Endothelial cell (in vitro differentiated cells): ENCODE results near the gene UGP2. TPM values are rescaled to one million over a fixed set of nuclear protein-coding genes. Genes with fewer than 3 reads are reported as not detected.

Experiments used
- DNase-seq: peaks from one replicate; pipeline ENCODE4 v3.0.0; 2021; ENCODE audit warnings: low spot score
- H3K27ac Mint-ChIP-seq: one replicate; pipeline ENCODE4 v1.8.0; 2021; ENCODE audit warnings: mixed read lengths, inconsistent platforms; ENCODE audit not compliant: unreplicated experiment
- H3K27me3 Mint-ChIP-seq: one replicate; pipeline ENCODE4 v1.8.0; 2021; ENCODE audit warnings: mild to moderate bottlenecking, moderate library complexity, mixed read lengths, inconsistent platforms; ENCODE audit not compliant: unreplicated experiment
- H3K36me3 Mint-ChIP-seq: one replicate; pipeline ENCODE4 v1.8.0; 2021; ENCODE audit warnings: mild to moderate bottlenecking, low read depth, mixed read lengths, inconsistent platforms; ENCODE audit not compliant: unreplicated experiment
- H3K4me1 Mint-ChIP-seq: one replicate; pipeline ENCODE4 v1.8.0; 2021; ENCODE audit warnings: mild to moderate bottlenecking, mixed read lengths, inconsistent platforms; ENCODE audit not compliant: unreplicated experiment
- H3K4me3 Mint-ChIP-seq: one replicate; pipeline ENCODE4 v1.8.0; 2021; ENCODE audit warnings: mild to moderate bottlenecking, mixed read lengths, inconsistent platforms; ENCODE audit not compliant: unreplicated experiment
- H3K9me3 Mint-ChIP-seq: one replicate; pipeline ENCODE4 v1.8.0; 2021; ENCODE audit warnings: mixed read lengths, inconsistent platforms; ENCODE audit not compliant: unreplicated experiment
- total RNA-seq: library from RNA; stranded (reverse); fragmentation: NEBNext Ultra II Directional; extraction: Animal tissue kit (Norgen Biotek cat#: 25700); gene quantifications from one replicate; pipeline ENCODE4 v1.2.1, GENCODE V29; 2021; ENCODE audit not compliant: unreplicated experiment
- TF ChIP-seq, protein P1 (sequence below): fragments of 200-600 bp; sonication (generic); IDR thresholded peaks from one replicate; pipeline ENCODE4 v1.5.0; 2021; ENCODE audit warnings: antibody characterized with exemption; ENCODE audit not compliant: unreplicated experiment

The UGP2 gene
- total RNA-seq, 1 donor from 2014 or later = 88.3 TPM

DNA sequence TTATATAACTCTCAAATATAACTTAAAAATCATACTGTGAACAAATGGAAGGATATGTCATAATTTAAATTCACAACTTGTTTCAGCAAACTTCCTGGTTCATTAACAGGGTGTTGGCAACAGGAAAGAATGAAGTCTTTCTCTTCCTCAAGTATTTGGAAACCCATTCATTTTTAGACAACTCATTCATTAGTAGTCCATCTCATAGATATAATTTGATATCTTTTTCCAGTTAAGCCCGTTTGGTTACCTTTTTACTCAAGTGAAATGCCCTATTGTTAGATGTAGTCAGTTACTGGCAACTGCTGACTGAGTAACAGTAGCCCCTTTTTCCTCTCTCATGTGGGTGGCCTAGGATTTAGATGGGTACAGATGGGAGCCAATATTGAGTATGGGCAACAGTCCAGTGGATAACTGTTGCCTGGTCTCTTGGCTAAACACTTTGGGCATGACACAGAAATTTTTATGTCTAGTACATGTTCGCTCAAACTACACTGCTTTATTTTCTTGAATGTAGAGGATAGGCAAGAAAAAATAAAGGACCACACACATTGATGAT lies 4.6 kb upstream of the UGP2 start:
- TF ChIP-seq, protein P1, sequence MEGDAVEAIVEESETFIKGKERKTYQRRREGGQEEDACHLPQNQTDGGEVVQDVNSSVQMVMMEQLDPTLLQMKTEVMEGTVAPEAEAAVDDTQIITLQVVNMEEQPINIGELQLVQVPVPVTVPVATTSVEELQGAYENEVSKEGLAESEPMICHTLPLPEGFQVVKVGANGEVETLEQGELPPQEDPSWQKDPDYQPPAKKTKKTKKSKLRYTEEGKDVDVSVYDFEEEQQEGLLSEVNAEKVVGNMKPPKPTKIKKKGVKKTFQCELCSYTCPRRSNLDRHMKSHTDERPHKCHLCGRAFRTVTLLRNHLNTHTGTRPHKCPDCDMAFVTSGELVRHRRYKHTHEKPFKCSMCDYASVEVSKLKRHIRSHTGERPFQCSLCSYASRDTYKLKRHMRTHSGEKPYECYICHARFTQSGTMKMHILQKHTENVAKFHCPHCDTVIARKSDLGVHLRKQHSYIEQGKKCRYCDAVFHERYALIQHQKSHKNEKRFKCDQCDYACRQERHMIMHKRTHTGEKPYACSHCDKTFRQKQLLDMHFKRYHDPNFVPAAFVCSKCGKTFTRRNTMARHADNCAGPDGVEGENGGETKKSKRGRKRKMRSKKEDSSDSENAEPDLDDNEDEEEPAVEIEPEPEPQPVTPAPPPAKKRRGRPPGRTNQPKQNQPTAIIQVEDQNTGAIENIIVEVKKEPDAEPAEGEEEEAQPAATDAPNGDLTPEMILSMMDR = no peak
- Mint-ChIP-seq H3K4me3 (no peak overlapping the region), H3K27me3 (peaks cover 6% of the 10 kb centered on the region), H3K4me1 (peaks cover 7% of the 10 kb centered on the region), H3K9me3 (no peaks in the 10 kb centered on the region), H3K36me3 (no peaks in the 10 kb centered on the region), H3K27ac (no peak overlapping the region)
- no peak for DNase-seq

DNA sequence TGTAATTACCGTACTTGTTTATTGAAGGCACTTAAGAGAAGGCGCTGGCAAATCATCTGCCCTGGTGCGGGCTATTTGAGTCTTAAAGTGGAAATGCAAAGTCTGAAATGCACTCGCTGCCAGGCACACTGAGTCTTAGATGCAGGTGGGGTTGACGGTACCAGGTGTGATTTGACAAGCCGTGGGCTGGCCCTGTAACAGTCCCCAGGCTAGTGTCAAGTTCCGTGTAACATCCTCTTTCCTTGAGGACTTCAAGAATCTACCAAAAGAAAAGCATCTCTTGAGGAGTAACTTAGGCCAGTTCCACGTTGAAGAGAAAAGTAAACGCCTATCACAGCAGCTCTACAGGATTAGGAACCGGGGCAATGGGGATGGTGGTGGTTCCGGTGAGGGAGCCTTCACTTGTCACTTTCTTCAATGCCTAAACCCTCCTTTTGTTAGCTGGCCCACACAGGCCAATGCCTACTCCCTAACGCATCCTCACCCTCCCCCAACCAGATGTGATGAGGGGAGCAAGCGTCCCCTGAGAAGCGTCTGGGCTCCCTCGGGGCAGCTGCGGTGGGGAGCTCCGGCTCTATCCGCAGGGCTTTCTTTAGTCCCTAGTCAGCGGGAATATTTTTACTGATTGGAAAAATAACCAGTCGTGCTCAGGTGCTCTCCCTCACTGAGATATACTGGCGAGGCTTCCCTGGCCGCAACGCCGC lies 1.5 kb upstream of the UGP2 start:
- no peak for DNase-seq
- peaks cover 8% of the 10 kb centered on the region for H3K27me3 Mint-ChIP-seq

DNA sequence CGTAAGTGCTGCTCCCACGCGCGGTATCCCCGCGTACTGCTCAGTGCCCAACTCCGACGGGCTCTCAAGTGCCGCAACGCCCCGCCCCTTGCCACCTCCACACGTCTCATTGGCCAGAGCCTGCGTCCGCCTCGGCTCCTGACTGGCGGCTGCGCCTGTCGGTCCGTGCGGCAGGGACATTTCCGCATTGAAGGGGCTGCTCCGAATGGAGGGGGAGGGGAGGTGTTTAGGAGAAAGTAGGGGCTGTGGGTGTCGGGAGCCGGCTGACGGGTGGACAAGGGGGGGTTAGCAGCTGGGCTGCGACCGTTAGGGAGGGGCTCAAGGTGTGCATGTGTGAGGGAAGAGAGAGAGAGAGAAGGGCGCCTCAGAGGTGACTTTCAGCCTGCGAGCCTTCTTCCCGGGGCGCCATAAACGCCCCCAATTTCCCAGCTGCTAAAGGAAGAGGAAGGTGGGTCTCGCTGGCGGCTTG lies 877 bp upstream of the UGP2 start:
- H3K36me3 Mint-ChIP-seq = no peaks in the 10 kb centered on the region
- H3K27me3 Mint-ChIP-seq = peaks cover 8% of the 10 kb centered on the region
- H3K4me3 Mint-ChIP-seq = peak overlapping the region; percentile 97
- peak; percentile 97 for DNase-seq
- H3K27ac Mint-ChIP-seq = peak overlapping the region; percentile 99
- TF ChIP-seq, protein P1 = no peak
- no peaks in the 10 kb centered on the region for H3K9me3 Mint-ChIP-seq
- H3K4me1 Mint-ChIP-seq = peaks cover 23% of the 10 kb centered on the region

More for the DNA sequence above, 1.5 kb upstream of the UGP2 start:
- H3K9me3 Mint-ChIP-seq = no peaks in the 10 kb centered on the region
- H3K4me3 Mint-ChIP-seq = peak overlapping the region; percentile 97
- TF ChIP-seq, protein P1 = no peak
- peak overlapping the region; percentile 99 for H3K27ac Mint-ChIP-seq
- H3K36me3 Mint-ChIP-seq = no peaks in the 10 kb centered on the region
- peaks cover 20% of the 10 kb centered on the region for H3K4me1 Mint-ChIP-seq

DNA sequence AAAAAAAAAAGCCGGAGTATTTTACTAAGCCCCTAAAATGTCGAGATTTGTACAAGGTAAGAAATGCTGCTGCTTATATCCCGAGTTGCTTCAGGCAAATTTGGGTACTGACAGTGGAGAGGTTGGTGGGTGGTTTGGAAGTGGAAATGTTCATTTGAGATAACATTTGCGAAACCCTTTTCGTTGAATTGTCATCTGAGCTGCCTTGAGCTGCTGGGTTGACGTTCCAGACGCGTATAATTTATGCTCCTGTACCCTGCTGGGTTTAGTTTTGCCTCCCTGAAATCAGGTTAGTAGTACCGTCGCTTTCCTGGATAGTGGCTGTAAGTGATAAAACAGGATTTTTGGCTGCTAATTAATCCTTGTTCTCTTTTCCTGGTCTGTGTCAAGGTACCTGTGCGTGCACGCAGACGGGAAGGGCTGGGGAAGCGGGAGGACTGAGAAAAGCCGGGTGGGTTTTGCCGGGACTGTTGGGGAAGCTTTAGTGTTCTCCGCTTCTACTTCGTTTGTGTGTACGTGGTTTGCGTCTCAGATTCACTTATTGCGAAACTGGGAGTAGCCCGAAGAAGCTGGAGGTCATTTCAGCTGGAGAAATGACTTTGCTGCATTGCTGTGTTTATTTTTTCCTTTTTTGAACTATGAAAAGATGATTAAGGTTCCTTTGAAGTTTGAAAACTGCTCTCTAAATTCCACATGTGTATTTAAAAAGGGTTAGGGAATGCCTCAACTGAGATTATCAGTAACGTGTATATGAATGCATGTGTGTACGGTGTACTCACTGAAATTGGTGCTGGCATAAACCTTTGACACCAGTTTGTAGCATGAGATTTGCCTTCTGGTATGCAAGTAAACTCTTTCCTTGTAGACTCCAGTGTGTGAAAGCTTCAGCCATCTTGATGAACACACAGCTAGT lies 709 bp downstream of the UGP2 start:
- Mint-ChIP-seq H3K9me3 (no peaks in the 10 kb centered on the region), H3K27me3 (peaks cover 8% of the 10 kb centered on the region), H3K4me3 (peak overlapping the region; percentile 97), H3K27ac (peak overlapping the region; percentile 96), H3K36me3 (no peaks in the 10 kb centered on the region), H3K4me1 (peaks cover 23% of the 10 kb centered on the region)
- DNase-seq = peak; percentile 25
- TF ChIP-seq, protein P1 = no peak
